ENCODE measurements around the gene KAT8. TPM values are rescaled to one million over a fixed set of nuclear protein-coding genes. Genes with fewer than 3 reads are reported as not detected.
A peak's percentile ranks its signal among the peaks of the same experiment; 100 is the strongest.

Gene KAT8
- total RNA-seq, 1 donor from 2014 or later, result 56.0 TPM

- H3K36me3 Mint-ChIP-seq (ENCODE audit: unreplicated experiment), result peaks cover 8% of the 10 kb centered on the region
- TF ChIP-seq CTCF (IDR thresholded peaks at IDR 0.05), result no peak
- H3K9me3 Mint-ChIP-seq (ENCODE audit: unreplicated experiment), result no peaks in the 10 kb centered on the region
- no peak for DNase-seq (ENCODE audit: extremely low spot score, unreplicated experiment)
- peaks cover 20% of the 10 kb centered on the region for H3K4me1 Mint-ChIP-seq (ENCODE audit: unreplicated experiment)
- H3K27me3 Mint-ChIP-seq (ENCODE audit: unreplicated experiment), result no peaks in the 10 kb centered on the region
- peak overlapping the region; percentile 74 for H3K27ac Mint-ChIP-seq (ENCODE audit: unreplicated experiment)
- H3K4me3 Mint-ChIP-seq (ENCODE audit: unreplicated experiment), result peak overlapping the region; percentile 73
Measured at GRCh38 chr16:31107465-31107867, 10.0 kb upstream of the KAT8 start.

GRCh38 chr16:31108035-31108793 is 9.2 kb upstream of the KAT8 start, which contains the start of gene BCKDK:
BCKDK (plus strand) TSS chr16:31108386; CDS start chr16:31109224, 838 bp downstream.
- Mint-ChIP-seq H3K27ac (ENCODE audit: unreplicated experiment) (peak within 1 kb of the TSS; percentile 74), H3K36me3 (ENCODE audit: unreplicated experiment) (peaks cover 9% of the 10 kb centered on the region), H3K9me3 (ENCODE audit: unreplicated experiment) (no peaks in the 10 kb centered on the region), H3K4me3 (ENCODE audit: unreplicated experiment) (peak within 1 kb of the TSS; percentile 73), H3K4me1 (ENCODE audit: unreplicated experiment) (peaks cover 20% of the 10 kb centered on the region), H3K27me3 (ENCODE audit: unreplicated experiment) (no peaks in the 10 kb centered on the region)
- peak; percentile 90 for DNase-seq (ENCODE audit: extremely low spot score, unreplicated experiment)
- no peak for TF ChIP-seq CTCF (IDR thresholded peaks at IDR 0.05)

- H3K27ac Mint-ChIP-seq (ENCODE audit: unreplicated experiment), result no peak overlapping the region
- H3K4me1 Mint-ChIP-seq (ENCODE audit: unreplicated experiment), result peaks cover 20% of the 10 kb centered on the region
- DNase-seq (ENCODE audit: extremely low spot score, unreplicated experiment), result no peak
- peak overlapping the region; percentile 77 for H3K4me3 Mint-ChIP-seq (ENCODE audit: unreplicated experiment)
- peaks cover 9% of the 10 kb centered on the region for H3K36me3 Mint-ChIP-seq (ENCODE audit: unreplicated experiment)
- H3K9me3 Mint-ChIP-seq (ENCODE audit: unreplicated experiment), result no peaks in the 10 kb centered on the region
- TF ChIP-seq CTCF (IDR thresholded peaks at IDR 0.05), result no peak
- no peaks in the 10 kb centered on the region for H3K27me3 Mint-ChIP-seq (ENCODE audit: unreplicated experiment)
Measured at GRCh38 chr16:31108794-31109558, 8.5 kb upstream of the KAT8 start.

- H3K4me3 Mint-ChIP-seq (ENCODE audit: unreplicated experiment), result peak overlapping the region; percentile 77
- DNase-seq (ENCODE audit: extremely low spot score, unreplicated experiment), result no peak
- H3K36me3 Mint-ChIP-seq (ENCODE audit: unreplicated experiment), result peaks cover 9% of the 10 kb centered on the region
- H3K4me1 Mint-ChIP-seq (ENCODE audit: unreplicated experiment), result peaks cover 20% of the 10 kb centered on the region
- H3K27ac Mint-ChIP-seq (ENCODE audit: unreplicated experiment), result no peak overlapping the region
- no peak for TF ChIP-seq CTCF (IDR thresholded peaks at IDR 0.05)
- no peaks in the 10 kb centered on the region for H3K27me3 Mint-ChIP-seq (ENCODE audit: unreplicated experiment)
- no peaks in the 10 kb centered on the region for H3K9me3 Mint-ChIP-seq (ENCODE audit: unreplicated experiment)
Measured at GRCh38 chr16:31109622-31110021, 7.8 kb upstream of the KAT8 start.
